ENCODE data around the gene NFATC1. TPM values are rescaled to one million over a fixed set of nuclear protein-coding genes. Genes with fewer than 3 reads are reported as not detected.

The NFATC1 gene
- total RNA-seq, 4 donors from 2014 or later, result 13.9 to 24.3 (median 16.7) TPM

DNA sequence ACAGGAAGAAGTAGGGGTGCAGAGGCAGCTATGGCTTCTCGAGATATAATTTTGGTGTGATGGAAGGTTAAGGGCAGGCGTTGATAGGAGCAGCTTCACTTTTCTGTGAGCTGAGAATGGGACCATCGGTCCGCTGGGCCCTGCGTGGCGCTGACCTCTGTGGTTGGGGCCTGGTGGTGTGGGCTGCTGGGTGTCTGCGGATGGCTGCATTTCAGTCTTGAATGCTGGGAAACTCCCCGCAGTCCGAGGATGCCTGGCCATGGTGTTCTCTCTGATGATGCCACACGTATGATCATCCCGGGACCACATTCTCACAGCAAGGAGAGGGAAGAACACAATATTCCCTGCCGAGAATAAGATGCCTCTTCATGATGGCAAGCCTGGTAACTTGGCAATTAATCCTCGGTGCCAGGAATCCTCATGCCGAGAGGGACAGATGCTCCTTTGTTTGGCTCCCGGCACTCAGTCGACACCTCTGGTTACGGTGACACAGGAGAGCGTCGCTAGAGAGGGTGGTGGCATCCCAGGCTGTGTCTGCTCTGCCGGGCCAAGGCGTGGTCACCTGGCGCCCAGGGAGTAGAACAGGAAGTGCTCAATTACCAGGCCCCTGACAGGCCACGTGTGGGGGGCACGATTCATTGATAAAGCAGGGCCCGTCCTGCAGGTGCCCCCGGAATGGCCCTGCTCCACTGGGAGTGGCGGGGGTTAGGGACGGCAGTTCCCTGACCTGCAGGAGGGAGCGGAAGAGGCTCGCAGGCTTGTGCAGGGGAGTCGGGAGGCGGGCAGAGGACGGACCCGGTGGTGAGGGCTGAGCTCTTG, 164.5 kb downstream of the NFATC1 start:
- H3K27me3 ChIP-seq, result peaks cover 3% of the 10 kb centered on the region
- H3K4me3 ChIP-seq, result no peak overlapping the region
- H3K9me3 ChIP-seq, result no peaks in the 10 kb centered on the region
- H3K4me1 ChIP-seq, result no peaks in the 10 kb centered on the region
- no peak overlapping the region for H3K27ac ChIP-seq
- WGBS, result 80% methylated on average over 15 of the region's 34 CpGs
- TF ChIP-seq EP300 (IDR thresholded peaks at IDR 0.05) (no peak), POLR2A (IDR thresholded peaks at IDR 0.05) (no peak), POLR2AphosphoS5 (IDR thresholded peaks at IDR 0.05) (no peak)
- TF ChIP-seq, protein P1, sequence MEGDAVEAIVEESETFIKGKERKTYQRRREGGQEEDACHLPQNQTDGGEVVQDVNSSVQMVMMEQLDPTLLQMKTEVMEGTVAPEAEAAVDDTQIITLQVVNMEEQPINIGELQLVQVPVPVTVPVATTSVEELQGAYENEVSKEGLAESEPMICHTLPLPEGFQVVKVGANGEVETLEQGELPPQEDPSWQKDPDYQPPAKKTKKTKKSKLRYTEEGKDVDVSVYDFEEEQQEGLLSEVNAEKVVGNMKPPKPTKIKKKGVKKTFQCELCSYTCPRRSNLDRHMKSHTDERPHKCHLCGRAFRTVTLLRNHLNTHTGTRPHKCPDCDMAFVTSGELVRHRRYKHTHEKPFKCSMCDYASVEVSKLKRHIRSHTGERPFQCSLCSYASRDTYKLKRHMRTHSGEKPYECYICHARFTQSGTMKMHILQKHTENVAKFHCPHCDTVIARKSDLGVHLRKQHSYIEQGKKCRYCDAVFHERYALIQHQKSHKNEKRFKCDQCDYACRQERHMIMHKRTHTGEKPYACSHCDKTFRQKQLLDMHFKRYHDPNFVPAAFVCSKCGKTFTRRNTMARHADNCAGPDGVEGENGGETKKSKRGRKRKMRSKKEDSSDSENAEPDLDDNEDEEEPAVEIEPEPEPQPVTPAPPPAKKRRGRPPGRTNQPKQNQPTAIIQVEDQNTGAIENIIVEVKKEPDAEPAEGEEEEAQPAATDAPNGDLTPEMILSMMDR (IDR thresholded peaks at IDR 0.05), result no peak
- DNase-seq (ENCODE audit: low spot score in 2 of 2), result peak; percentile 46 to 65
- no peaks in the 10 kb centered on the region for H3K36me3 ChIP-seq

DNA sequence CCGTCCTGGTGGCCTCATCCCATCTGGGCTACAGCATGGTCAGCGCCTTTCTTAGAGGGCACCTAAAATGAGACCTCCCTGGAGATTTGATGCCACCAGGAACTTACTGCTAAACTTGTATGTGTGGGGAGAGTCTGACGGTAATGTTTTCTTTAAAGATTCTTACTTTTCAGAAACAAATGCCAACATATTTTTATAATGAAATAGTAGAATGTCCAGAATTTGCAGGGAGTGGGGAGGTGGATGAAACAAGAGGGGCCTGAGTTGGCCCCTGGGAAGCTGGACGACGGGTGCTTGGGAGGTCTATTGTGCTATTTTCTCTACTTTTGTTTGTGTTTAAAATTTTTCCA, 165.1 kb downstream of the NFATC1 start:
- Histone ChIP-seq H3K9me3 (no peaks in the 10 kb centered on the region), H3K4me3 (no peak overlapping the region), H3K27me3 (no peaks in the 10 kb centered on the region), H3K36me3 (no peaks in the 10 kb centered on the region), H3K4me1 (no peaks in the 10 kb centered on the region), H3K27ac (no peak overlapping the region)
- TF ChIP-seq, protein P1 (IDR thresholded peaks at IDR 0.05), result no peak
- TF ChIP-seq EP300 (IDR thresholded peaks at IDR 0.05) (no peak), POLR2AphosphoS5 (IDR thresholded peaks at IDR 0.05) (no peak), POLR2A (IDR thresholded peaks at IDR 0.05) (no peak)
- WGBS, result 87% methylated on average over 4 of the region's 5 CpGs
- DNase-seq (ENCODE audit: low spot score in 2 of 2), result no peak

DNA sequence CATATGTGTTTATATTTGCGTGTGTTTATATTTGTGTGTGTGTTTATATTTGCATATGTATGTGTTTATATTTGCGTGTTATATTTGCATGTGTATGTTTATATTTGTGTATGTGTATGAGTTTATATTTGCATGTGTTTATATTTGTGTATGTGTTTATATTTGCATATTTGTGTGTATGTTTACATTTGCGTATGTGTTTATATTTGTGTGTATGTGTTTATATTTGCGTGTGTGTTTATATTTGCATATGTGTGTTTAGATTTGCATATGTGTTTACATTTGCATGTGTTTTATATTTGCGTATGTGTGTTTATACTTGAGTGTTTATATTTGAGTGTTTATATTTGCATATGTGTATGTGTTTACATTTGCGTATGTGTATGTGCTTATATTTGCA, 168.2 kb downstream of the NFATC1 start:
- Histone ChIP-seq H3K36me3 (no peaks in the 10 kb centered on the region), H3K4me3 (no peak overlapping the region), H3K27ac (no peak overlapping the region), H3K9me3 (no peaks in the 10 kb centered on the region), H3K27me3 (no peaks in the 10 kb centered on the region), H3K4me1 (peaks cover 12% of the 10 kb centered on the region)
- no peak for DNase-seq (ENCODE audit: low spot score in 2 of 2)
- TF ChIP-seq, protein P1 (IDR thresholded peaks at IDR 0.05), result no peak
- TF ChIP-seq POLR2AphosphoS5 (IDR thresholded peaks at IDR 0.05) (no peak), EP300 (IDR thresholded peaks at IDR 0.05) (no peak), POLR2A (IDR thresholded peaks at IDR 0.05) (no peak)
- 92% methylated on average over 6 of the region's 6 CpGs for WGBS

DNA sequence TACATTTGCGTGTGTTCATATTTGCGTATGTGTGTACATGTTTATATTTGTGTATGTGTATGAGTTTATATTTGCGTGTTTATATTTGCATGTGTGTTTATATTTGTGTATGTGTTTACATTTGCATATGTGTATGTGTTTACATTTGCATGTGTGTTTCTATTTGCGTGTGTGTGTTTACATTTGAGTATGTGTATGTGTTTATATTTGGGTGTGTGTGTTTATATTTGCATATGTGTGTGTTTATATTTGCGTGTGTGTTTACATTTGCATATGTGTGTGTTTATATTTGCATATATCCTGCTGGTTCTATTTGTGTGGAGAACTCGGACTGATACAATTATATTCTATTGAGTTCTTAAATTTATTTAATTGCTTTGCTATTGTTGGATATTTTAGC, 168.7 kb downstream of the NFATC1 start:
- H3K36me3 ChIP-seq, result no peaks in the 10 kb centered on the region
- H3K4me1 ChIP-seq, result peaks cover 12% of the 10 kb centered on the region
- no peak for DNase-seq (ENCODE audit: low spot score in 2 of 2)
- 87% methylated on average over 6 of the region's 6 CpGs for WGBS
- H3K27me3 ChIP-seq, result no peaks in the 10 kb centered on the region
- TF ChIP-seq EP300 (IDR thresholded peaks at IDR 0.05), result no peak
- no peak for TF ChIP-seq POLR2AphosphoS5 (IDR thresholded peaks at IDR 0.05)
- no peak for TF ChIP-seq POLR2A (IDR thresholded peaks at IDR 0.05)
- TF ChIP-seq, protein P1 (IDR thresholded peaks at IDR 0.05), result no peak
- no peak overlapping the region for H3K27ac ChIP-seq
- H3K4me3 ChIP-seq, result no peak overlapping the region
- no peaks in the 10 kb centered on the region for H3K9me3 ChIP-seq

DNA sequence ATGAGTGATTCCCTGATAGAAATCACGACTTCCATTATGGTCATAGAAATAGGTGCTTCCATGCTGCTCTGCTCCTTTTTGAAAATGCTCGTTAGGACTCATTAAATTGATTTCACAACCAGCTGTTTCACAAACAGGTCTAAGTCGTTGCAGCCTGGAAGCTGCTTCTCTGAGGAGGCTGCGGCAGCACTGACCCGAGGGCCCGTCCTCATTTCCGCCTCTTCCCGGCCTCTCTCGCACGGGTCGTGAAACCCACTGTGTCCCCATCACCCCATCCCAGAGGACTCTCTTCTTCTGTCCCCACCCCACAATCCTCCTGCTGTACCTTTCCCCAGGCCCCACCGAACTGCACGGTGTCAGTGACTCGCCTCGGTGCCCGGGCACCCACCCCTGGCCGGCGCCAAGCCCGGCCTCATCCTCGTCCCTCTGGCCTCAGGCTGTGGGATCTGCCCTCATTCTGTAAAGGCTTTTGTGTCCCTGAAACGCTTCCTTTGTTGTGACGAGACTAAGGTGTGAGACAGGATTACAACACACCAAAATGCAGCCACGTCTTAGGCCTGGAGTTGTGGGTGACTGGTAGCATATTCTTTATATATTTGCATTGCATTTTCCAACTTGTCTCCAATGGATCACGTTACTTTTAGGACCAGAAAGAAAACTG, 171.2 kb downstream of the NFATC1 start:
- Histone ChIP-seq H3K27me3 (no peaks in the 10 kb centered on the region), H3K27ac (peak overlapping the region; percentile 21), H3K9me3 (no peaks in the 10 kb centered on the region), H3K4me3 (no peak overlapping the region), H3K4me1 (peaks cover 12% of the 10 kb centered on the region), H3K36me3 (no peaks in the 10 kb centered on the region)
- DNase-seq (ENCODE audit: low spot score in 2 of 2), result peak; percentile 56 to 70
- 81% methylated on average over 24 of the region's 24 CpGs for WGBS
- TF ChIP-seq POLR2AphosphoS5 (IDR thresholded peaks at IDR 0.05), result no peak
- TF ChIP-seq POLR2A (IDR thresholded peaks at IDR 0.05), result no peak
- TF ChIP-seq, protein P1 (IDR thresholded peaks at IDR 0.05), result no peak
- TF ChIP-seq EP300 (IDR thresholded peaks at IDR 0.05), result no peak

Data from suprapubic skin (tissue), 4 donors.